Neural progenitor cell (in vitro differentiated cells): ENCODE results near the gene WNT2. TPM values are rescaled to one million over a fixed set of nuclear protein-coding genes. Genes with fewer than 3 reads are reported as not detected.

Source experiments
- DNase-seq: peaks from one replicate; pipeline ENCODE4 v3.0.0-alpha.2; 2016; ENCODE audit warnings: low spot score
- H2AFZ ChIP-seq: fragments of 200-600 bp; sonication (generic); replicated peaks from 2 replicates; pipeline ENCODE4 v1.6.1; 2016; ENCODE audit warnings: antibody characterized with exemption
- H3F3A ChIP-seq: fragments of 200-600 bp; sonication (generic); 2 replicates; pipeline ENCODE4 v1.6.1; 2016; ENCODE audit warnings: antibody characterized with exemption, low read depth
- H3K27ac ChIP-seq: fragments of 200-600 bp; sonication (generic); 2 replicates; pipeline ENCODE4 v1.5.1; 2016; ENCODE audit warnings: mild to moderate bottlenecking
- H3K27me3 ChIP-seq: fragments of 200-600 bp; sonication (generic); 2 replicates; pipeline ENCODE4 v1.6.1; 2016; ENCODE audit warnings: mild to moderate bottlenecking, moderate library complexity
- H3K36me3 ChIP-seq: fragments of 200-600 bp; sonication (generic); 2 replicates; pipeline ENCODE4 v1.5.1; 2016
- H3K4me1 ChIP-seq: fragments of 200-600 bp; sonication (generic); 2 replicates; pipeline ENCODE4 v1.6.1; 2016; ENCODE audit warnings: mixed run types
- H3K4me2 ChIP-seq: fragments of 200-600 bp; sonication (generic); 2 replicates; pipeline ENCODE4 v1.6.1; 2016
- H3K4me3 ChIP-seq: fragments of 200-600 bp; sonication (generic); 2 replicates; pipeline ENCODE4 v1.5.1; 2016
- H3K79me2 ChIP-seq: fragments of 200-600 bp; sonication (generic); 2 replicates; pipeline ENCODE4 v1.6.1; 2016; ENCODE audit warnings: low read depth
- H3K9ac ChIP-seq: fragments of 200-600 bp; sonication (generic); 2 replicates; pipeline ENCODE4 v1.6.1; 2016
- H3K9me3 ChIP-seq: fragments of 200-600 bp; sonication (generic); 2 replicates; pipeline ENCODE4 v1.5.1; 2016; ENCODE audit warnings: low read depth
- H4K20me1 ChIP-seq: fragments of 200-600 bp; sonication (generic); 2 replicates; pipeline ENCODE4 v1.6.1; 2016; ENCODE audit warnings: low read depth
- H3K27ac Mint-ChIP-seq: 3 replicates; pipeline ENCODE4 v1.8.0; 2021; ENCODE audit warnings: mixed read lengths
- H3K27me3 Mint-ChIP-seq: 2 replicates; pipeline ENCODE4 v1.8.0; 2022; ENCODE audit warnings: low read depth, mild to moderate bottlenecking, inconsistent platforms, moderate library complexity, mixed read lengths; ENCODE audit not compliant: insufficient read depth
- H3K36me3 Mint-ChIP-seq: 3 replicates; pipeline ENCODE4 v1.8.0; 2021; ENCODE audit warnings: mixed read lengths
- H3K4me1 Mint-ChIP-seq: 3 replicates; pipeline ENCODE4 v1.8.0; 2021; ENCODE audit warnings: mixed read lengths
- H3K4me3 Mint-ChIP-seq: 3 replicates; pipeline ENCODE4 v1.8.0; 2021; ENCODE audit warnings: mild to moderate bottlenecking, moderate library complexity, mixed read lengths
- H3K9me3 Mint-ChIP-seq: 3 replicates; pipeline ENCODE4 v1.8.0; 2020; ENCODE audit warnings: mixed read lengths
- CTCF ChIP-seq: fragments of 200-600 bp; sonication (generic); IDR thresholded peaks from 2 replicates; pipeline ENCODE4 v1.5.1; 2017; ENCODE audit warnings: antibody characterized with exemption, mild to moderate bottlenecking
- EZH2 ChIP-seq: fragments of 200-600 bp; sonication (generic); IDR thresholded peaks from 2 replicates; pipeline ENCODE4 v1.6.1; 2017; ENCODE audit warnings: antibody characterized with exemption, mild to moderate bottlenecking, moderate library complexity
- EZH2phosphoT487 ChIP-seq: fragments of 200-600 bp; sonication (generic); IDR thresholded peaks from 2 replicates; pipeline ENCODE4 v1.6.1; 2017; ENCODE audit warnings: antibody characterized with exemption
- total RNA-seq: library from RNA; depleted of rRNA; stranded (reverse); fragments of >200 nt; gene quantifications from 2 replicates; pipeline ENCODE4 v1.2.3, GENCODE V29; 2015; ENCODE audit warnings: low replicate concordance

WNT2 gene
- total RNA-seq, 1 donor from 2014 or later: not detected

- Histone ChIP-seq H3K4me2 (no peak overlapping the region), H3K9ac (no peak overlapping the region)
- peaks cover 9% of the 10 kb centered on the region for H3K4me1 Mint-ChIP-seq
These were observed 52.5 kb downstream of the WNT2 start for GRCh38 chr7:117270371-117270770.

GRCh38 chr7:117269886-117270285 lies 53.0 kb downstream of the WNT2 start:
- TF ChIP-seq CTCF (no peak), EZH2 (no peak), EZH2phosphoT487 (no peak)
- no peak overlapping the region for H3K27ac ChIP-seq

More at GRCh38 chr7:117270371-117270770, 52.5 kb downstream of the WNT2 start:
- peaks cover 2% of the 10 kb centered on the region for H3K9me3 Mint-ChIP-seq
- H3K36me3 ChIP-seq: no peaks in the 10 kb centered on the region
- H3K79me2 ChIP-seq: no peaks in the 10 kb centered on the region
- H3K4me3 ChIP-seq: no peak overlapping the region
- TF ChIP-seq EZH2: no peak
- no peak for TF ChIP-seq EZH2phosphoT487
- TF ChIP-seq CTCF: no peak
- no peaks in the 10 kb centered on the region for H4K20me1 ChIP-seq
- H3K4me1 ChIP-seq: peaks cover 12% of the 10 kb centered on the region
- H3K9me3 ChIP-seq: no peaks in the 10 kb centered on the region
- H3K27me3 ChIP-seq: no peaks in the 10 kb centered on the region
- H3K4me3 Mint-ChIP-seq: no peak overlapping the region
- H3K27me3 Mint-ChIP-seq: no peaks in the 10 kb centered on the region
- H3K36me3 Mint-ChIP-seq: no peaks in the 10 kb centered on the region
- no peak overlapping the region for H2AFZ ChIP-seq
- no peak overlapping the region for H3K27ac ChIP-seq
- no peak for DNase-seq
- H3K27ac Mint-ChIP-seq: no peak overlapping the region
- H3F3A ChIP-seq: no peaks in the 10 kb centered on the region

GRCh38 chr7:117269417-117269816 lies 53.4 kb downstream of the WNT2 start:
- H3K27ac ChIP-seq: no peak overlapping the region
- H3F3A ChIP-seq: no peaks in the 10 kb centered on the region
- no peaks in the 10 kb centered on the region for H3K79me2 ChIP-seq
- H3K4me1 ChIP-seq: peaks cover 12% of the 10 kb centered on the region
- no peaks in the 10 kb centered on the region for H3K27me3 Mint-ChIP-seq
- H3K4me2 ChIP-seq: no peak overlapping the region
- H3K4me3 ChIP-seq: no peak overlapping the region
- H3K9me3 ChIP-seq: no peaks in the 10 kb centered on the region
- H3K9ac ChIP-seq: no peak overlapping the region
- DNase-seq: no peak
- no peak overlapping the region for H3K4me3 Mint-ChIP-seq
- no peak overlapping the region for H3K27ac Mint-ChIP-seq
- peaks cover 9% of the 10 kb centered on the region for H3K4me1 Mint-ChIP-seq
- H2AFZ ChIP-seq: no peak overlapping the region
- peaks cover 2% of the 10 kb centered on the region for H3K9me3 Mint-ChIP-seq
- no peaks in the 10 kb centered on the region for H3K27me3 ChIP-seq
- TF ChIP-seq EZH2phosphoT487: no peak
- TF ChIP-seq CTCF: no peak
- no peak for TF ChIP-seq EZH2
- no peaks in the 10 kb centered on the region for H4K20me1 ChIP-seq
- no peaks in the 10 kb centered on the region for H3K36me3 ChIP-seq
- no peaks in the 10 kb centered on the region for H3K36me3 Mint-ChIP-seq

More at GRCh38 chr7:117269886-117270285, 53.0 kb downstream of the WNT2 start:
- H2AFZ ChIP-seq: no peak overlapping the region
- H3F3A ChIP-seq: no peaks in the 10 kb centered on the region
- Mint-ChIP-seq H3K4me3 (no peak overlapping the region), H3K36me3 (no peaks in the 10 kb centered on the region), H3K27ac (no peak overlapping the region), H3K4me1 (peaks cover 9% of the 10 kb centered on the region), H3K9me3 (peaks cover 2% of the 10 kb centered on the region), H3K27me3 (no peaks in the 10 kb centered on the region)
- no peaks in the 10 kb centered on the region for H3K9me3 ChIP-seq
- no peaks in the 10 kb centered on the region for H3K79me2 ChIP-seq
- no peak overlapping the region for H3K9ac ChIP-seq
- no peaks in the 10 kb centered on the region for H3K36me3 ChIP-seq
- H3K4me1 ChIP-seq: peaks cover 12% of the 10 kb centered on the region
- H3K4me2 ChIP-seq: no peak overlapping the region
- no peak overlapping the region for H3K4me3 ChIP-seq
- H3K27me3 ChIP-seq: no peaks in the 10 kb centered on the region
- no peak for DNase-seq
- H4K20me1 ChIP-seq: no peaks in the 10 kb centered on the region
